HG03460 (cell line): Measurements from ENCODE around the gene MICAL3.

ENCODE experiments used
- ATAC-seq: cut with Tn5 transposase; IDR thresholded peaks from one replicate; pipeline ENCODE4 v1.9.1; 2021; ENCODE audit not compliant: unreplicated experiment

The MICAL3 gene

DNA sequence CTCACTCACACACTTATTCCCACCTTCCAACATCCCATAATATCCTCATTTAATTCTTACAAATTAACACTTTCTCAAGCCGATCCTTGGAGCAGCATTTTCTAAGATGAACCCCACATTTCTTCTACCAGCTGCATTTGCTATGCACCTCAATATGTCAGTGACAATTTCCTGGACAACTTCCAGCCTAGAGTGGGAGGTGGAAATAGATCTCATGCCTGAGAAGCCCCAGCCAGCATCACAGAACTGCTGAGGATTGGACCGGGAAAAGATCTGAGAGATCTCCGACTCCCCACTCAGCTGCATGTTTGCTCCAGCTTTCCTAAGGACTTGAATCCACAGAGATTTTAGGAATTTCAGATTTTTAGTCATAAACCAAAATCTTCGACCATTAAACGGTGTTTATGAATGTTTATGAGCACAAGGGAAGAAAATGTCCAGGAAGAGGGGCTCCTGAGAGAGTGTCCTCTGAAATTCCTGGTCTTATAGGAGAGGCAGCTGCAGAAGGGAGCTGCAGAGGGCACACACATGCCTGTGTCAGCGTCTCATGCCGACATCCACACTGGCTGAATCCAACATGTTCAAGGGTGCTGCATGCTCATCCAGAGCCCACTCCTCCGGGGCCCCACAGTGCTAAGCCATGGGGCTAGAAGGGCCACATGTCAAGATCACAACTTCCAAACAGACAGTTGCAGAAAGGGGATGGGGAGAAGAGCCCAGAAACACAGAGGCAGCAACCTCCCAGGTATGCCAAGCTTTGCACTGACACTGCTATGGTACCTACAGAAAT, 68.6 kb downstream of the MICAL3 start:
- ATAC-seq, result no peak

DNA sequence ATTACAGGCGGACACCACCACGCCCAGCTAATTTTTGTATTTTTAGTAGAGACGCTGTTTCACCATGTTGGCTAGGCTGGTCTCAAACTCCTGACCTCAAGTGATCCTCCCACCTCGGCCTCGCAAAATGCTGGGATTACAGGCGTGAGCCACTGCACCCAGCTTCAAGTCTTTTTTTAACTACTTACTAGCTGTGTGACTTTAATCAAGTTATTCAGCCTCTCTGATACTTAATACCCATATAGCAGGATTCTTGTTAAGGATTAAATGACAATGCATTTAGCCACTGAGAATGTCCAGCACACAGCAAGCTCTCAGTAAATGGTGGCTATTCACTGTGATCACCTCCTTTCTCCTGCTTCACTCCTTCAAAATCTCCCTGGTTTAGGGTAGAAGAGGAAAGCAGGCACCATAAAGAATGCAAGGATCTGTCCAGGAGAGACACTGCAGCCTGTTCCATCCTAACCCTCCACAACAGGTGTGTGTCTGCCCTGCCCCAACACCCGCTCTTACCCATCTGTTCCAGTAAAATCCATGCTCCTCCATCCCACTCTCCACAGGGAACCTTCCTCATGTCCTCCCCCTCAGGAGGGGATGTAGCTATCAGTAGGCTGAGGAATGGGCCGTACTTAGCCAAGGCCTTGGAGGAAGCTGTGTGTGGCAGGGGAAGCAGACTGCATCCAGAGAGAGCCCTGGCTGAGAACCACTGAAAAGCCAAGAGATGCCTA, 69.3 kb downstream of the MICAL3 start:
- ATAC-seq, result no peak

- ATAC-seq, result no peak
Measured at GRCh38 chr22:17954200-17954859, 70.0 kb downstream of the MICAL3 start.

DNA sequence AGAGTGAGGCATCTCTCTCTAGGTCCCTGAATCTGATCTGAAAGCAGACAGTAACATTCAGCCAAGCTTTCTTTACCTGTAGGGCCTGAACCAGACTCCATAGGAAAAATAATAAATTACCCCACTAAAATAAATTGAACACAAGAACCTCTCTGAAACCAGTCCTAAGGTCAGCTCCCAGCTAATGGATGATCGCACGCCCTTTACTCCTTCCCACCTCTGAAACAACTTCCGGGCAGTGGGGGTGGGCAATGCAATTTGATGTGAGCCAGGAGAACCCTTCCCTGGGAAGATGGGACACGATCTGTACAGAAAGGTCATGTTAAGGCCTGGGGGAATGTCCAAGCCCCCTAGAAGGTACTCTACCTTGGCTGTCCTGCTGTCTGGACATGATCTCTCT, 71.2 kb downstream of the MICAL3 start:
- ATAC-seq, result no peak

GRCh38 chr22:17952273-17952801, 72.0 kb downstream of the MICAL3 start:
- no peak for ATAC-seq

- ATAC-seq, result no peak
Measured at GRCh38 chr22:17951315-17951714, 73.0 kb downstream of the MICAL3 start.

DNA sequence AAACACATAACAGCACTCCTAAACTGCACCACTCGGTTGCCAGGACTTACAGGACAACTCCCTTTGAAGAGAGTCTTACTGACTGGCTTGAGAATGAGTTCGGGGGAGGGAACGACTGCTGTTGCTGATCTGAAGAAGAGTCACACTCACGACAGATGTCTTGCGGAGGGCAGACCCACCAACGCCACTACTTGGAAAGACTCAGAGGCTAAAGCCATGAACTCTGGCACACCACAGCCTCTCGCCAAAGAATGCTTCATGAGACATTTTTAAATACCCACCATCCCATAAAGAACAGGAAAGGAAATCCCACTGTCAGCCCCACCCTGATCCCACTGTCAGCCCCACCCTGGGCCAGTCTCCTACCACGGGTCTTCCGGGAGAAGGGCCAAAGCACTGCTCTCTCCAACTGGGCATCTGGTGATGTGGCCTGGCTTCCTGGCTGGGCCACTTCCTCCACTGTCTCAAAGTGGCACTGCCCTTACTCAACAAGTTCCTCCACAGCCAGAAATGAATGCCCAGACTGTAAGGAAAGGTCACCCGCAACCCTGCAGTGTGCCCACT, 73.6 kb downstream of the MICAL3 start:
- ATAC-seq, result no peak

DNA sequence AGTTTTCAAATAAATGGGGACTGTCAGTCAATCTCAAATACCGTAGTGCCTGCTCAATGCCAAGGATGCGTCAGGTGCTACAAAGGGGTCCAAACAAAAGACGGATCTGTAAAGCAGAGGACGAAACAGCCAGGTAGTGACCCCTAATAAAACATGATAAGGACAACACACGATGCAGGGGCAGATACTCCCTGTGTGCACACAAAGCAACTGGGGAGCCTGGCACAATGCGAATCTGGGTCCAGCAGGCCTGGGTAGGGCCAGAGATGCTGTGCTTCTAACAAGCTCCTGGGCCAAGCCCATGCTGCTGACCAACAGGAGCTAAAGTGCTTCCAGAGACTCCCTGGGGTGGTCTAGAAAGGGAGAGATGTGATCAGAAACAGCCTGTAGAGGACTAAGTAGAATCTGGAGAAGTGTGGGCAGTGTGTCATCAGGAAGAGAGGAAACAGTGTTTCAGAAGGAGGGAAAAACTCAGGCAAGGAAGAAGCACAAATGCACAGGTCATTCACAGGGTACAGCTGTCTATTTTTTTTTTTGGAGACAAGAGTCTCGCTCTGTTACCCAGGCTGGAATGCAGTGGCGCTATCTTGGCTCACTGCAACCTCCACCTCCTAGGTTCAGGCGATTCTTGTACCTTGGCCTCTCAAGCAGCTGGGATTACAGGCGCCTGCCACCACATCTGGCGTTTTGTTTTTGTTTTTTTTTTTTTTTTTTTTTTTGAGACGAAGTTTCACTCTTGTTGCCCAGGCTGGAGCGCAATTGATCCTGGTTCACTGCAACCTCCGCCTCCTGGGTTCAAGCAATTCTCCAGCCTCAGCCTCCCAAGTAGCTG, 74.5 kb downstream of the MICAL3 start:
- no peak for ATAC-seq

DNA sequence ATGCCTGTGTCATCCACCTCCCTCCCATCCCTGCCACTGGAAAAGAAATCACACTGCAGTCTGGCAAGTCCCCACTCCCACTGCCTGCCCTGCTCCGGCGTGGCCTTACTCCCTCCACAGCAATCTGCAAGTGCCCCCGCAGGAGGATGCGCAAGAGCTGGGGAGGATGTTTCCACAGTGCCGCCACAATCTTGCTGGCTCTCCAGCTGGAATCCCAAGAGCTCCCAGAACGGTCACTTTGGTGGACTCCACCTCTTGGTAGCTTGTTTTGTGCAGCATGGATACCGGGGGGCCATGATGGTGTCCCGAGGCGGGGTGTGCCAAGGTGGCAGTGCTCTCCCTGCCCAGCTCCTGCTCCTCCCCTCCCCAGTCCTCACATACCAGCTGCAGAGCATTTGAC, 76.3 kb downstream of the MICAL3 start:
- no peak for ATAC-seq

DNA sequence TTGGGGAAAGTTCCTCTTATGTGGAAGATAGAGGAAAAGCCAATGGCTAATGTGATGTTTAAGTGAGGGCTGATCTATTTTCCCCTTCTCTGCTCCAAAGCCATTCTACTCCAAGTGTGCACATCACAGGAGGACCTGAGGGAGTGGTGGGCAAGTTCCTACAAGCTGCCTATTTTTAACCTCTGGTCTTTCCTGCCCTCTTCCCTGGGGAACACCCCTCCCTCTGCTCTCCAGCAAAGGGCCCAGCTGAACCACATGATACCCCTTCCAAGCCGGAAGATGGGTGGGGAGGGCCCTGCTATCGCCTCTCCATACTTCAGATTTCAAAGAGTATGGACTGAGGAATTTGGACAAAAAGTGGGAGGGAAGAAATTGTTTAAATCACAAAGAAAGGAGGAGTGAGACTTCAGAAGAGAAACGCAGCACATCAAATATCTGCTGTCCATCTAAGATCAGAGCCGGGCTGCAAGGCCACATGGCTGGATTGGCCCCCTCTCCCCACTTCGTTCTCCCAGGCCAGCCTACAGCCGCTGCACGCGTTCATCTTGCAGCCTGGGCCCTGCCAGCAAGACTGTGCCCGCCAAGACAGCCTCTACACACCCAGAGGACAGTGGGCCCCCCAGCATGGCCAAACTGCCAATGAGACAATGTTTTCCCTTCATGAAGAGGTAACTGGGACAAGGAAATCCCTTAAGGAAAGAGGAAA, 77.5 kb downstream of the MICAL3 start:
- ATAC-seq, result no peak

- no peak for ATAC-seq
Measured at GRCh38 chr22:17945888-17946648, 78.3 kb downstream of the MICAL3 start.

- ATAC-seq, result no peak
Measured at GRCh38 chr22:17945156-17945887, 79.0 kb downstream of the MICAL3 start.

DNA sequence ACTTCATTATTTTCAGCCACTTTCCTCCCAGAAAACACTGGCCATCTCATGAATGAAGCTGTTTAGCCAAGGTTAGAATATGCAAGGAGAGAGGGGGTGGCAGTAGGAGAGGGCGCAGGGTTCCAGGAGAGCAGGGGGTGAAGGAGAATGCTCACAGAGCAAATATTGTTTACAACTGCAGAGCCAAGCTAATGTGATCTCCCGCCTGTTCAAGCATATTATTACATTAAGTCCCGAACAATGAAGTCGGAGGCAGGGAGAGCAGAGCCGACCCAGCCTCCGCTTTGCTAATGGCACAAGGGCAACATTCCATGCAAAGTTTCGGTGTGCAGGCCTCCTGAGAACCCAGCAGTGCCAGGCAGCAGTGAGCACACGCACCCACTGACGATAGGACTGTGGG, 80.1 kb downstream of the MICAL3 start:
- ATAC-seq, result no peak

- no peak for ATAC-seq
Measured at GRCh38 chr22:17943533-17944249, 80.7 kb downstream of the MICAL3 start.

- no peak for ATAC-seq
Measured at GRCh38 chr22:17942721-17943120, 81.6 kb downstream of the MICAL3 start.

DNA sequence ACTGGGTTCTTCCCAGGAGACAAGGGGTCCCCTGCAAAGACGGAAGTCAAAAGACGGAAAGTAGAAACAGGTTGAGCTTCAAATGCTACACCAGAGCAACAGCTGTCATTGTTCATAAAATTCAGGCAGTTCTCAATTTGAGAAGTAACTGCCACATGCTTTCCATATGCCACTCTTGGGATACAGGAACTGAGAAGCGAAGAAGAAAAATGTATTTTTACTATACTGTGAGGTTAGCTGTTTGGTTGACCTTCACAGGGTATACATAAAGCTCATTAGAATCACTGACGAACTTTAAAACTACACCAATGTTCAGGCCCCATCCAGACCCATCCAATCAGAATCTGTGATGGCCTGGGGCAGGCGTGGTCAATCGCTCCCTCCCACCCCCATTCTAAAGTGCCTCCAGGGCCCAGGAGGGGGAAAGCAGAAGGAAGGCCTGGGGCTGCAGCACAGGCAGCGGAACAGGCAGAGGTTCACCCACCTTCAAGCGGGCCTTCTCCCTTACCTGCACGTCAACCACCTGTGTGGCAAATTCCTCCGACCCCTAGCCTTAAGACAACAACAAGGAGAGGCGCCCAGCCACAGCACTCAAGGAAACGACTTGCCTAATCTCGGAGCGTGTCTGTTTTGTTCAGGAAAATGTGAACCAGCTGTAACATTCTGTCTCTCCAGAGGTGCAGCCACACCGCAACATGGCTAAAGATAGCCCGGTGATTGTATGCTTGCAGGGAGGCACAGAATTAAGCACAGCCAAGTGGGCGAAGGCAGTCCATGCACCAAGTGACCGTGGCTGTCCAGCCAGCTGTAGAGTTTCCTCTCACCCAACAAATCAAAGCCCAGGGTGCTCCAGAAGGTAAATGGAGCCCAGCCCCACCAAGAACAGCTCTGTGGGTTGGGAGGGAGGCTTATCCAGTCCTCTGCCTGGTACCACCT, 82.6 kb downstream of the MICAL3 start:
- ATAC-seq, result no peak

DNA sequence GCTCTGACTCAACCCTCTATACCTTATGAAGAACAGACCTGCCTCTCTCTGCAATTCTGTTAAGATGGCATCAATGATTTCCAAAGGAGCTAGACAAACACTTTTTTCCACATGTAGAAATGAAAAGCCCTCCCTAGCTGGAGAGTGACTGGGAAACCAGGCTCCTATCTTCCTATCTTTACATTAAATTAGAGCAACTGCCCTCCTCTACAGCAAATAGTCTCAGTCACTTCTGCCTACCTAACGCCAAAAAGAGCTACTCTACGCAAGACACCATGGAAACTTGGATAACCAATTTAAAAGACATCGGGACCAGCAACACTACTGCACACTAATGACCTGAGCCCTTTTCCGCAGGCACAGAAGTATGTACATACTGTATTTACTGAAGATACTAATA, 84.8 kb downstream of the MICAL3 start:
- no peak for ATAC-seq
